ENCODE results near the gene COL8A1. TPM values are rescaled to one million over a fixed set of nuclear protein-coding genes. Genes with fewer than 3 reads are reported as not detected.
"Not testable (repeated sequence)": the region's sequence is repeated elsewhere in the genome, so short reads cannot be mapped to it uniquely, and the experiment has no call there.

Gene COL8A1
- total and polyA plus RNA-seq, 9 of the 15 experiments (the other 6 are each of a cell fraction or from before 2014, with no cell fraction given), result 0.07 TPM; not detected in 8

GRCh38 chr3:99731499-99731898 is 93.1 kb downstream of the COL8A1 start:
- POLR2A ChIA-PET, result no interaction called here
- Histone ChIP-seq H3K79me2 (ENCODE audit: control insufficient read depth, insufficient read depth, low read length) (no peaks in the 10 kb centered on the region), H3K27ac (ENCODE audit: extremely low read depth, low read depth, low read length) (no peak overlapping the region), H3K9me1 (ENCODE audit: control insufficient read depth, insufficient read depth, low read length) (no peaks in the 10 kb centered on the region), H3K4me2 (ENCODE audit: insufficient read depth, low read length) (no peak overlapping the region), H2AFZ (ENCODE audit: low read depth, low read length) (no peak overlapping the region), H3K4me3 (no peak overlapping the region), H3K9ac (ENCODE audit: insufficient read depth in 1 of 2, low read depth in 2 of 2, low read length in 2 of 2) (no peak overlapping the region), H3K27me3 (ENCODE audit: control insufficient read depth in 2 of 2, insufficient read depth in 2 of 2, low read length in 2 of 2) (no peaks in the 10 kb centered on the region), H4K20me1 (replicated peaks; ENCODE audit: control insufficient read depth, insufficient read depth, low read length) (no peaks in the 10 kb centered on the region), H3K36me3 (ENCODE audit: control insufficient read depth, insufficient read depth, low read length) (no peaks in the 10 kb centered on the region), H3K9me3 (replicated peaks; ENCODE audit: control insufficient read depth, insufficient read depth, low read depth, low read length) (no peaks in the 10 kb centered on the region), H3K4me1 (replicated peaks in 1 of 2; ENCODE audit: control insufficient read depth in 2 of 2, insufficient read depth in 2 of 2, low read length in 2 of 2) (no peaks in the 10 kb centered on the region)
- intact Hi-C loops (cut with micrococcal nuclease), result no loop called here
- CTCF ChIA-PET (ENCODE audit: low intra/inter-chr PET ratio), result no interaction called here
- no TSS peak for BruUV-seq (replicated peaks)
- FAIRE-seq (no peak), DNase-seq (ENCODE audit: extremely low read depth in 1 of 4, low spot score in 3 of 4) (no peak), ATAC-seq (no peak)
- WGBS (ENCODE audit: insufficient coverage, low coverage, missing lambda C conversion rate), result 0% methylated on average over 1 of the region's 1 CpG
- TF ChIP-seq BCLAF1 (IDR thresholded peaks at IDR 0.05; ENCODE audit: borderline replicate concordance in 1 of 2, control insufficient read depth in 1 of 2, low read depth in 2 of 2, low read length in 1 of 2) (no peak), ARHGAP35 (IDR thresholded peaks at IDR 0.05; ENCODE audit: partially characterized antibody) (no peak), AFF1 (IDR thresholded peaks at IDR 0.05; ENCODE audit: low read depth in 1 of 2, partially characterized antibody in 2 of 2) (no peak), ZFP1 (CRISPR knock-in tag; IDR thresholded peaks at IDR 0.05) (no peak), SREBF2 (CRISPR knock-in tag; IDR thresholded peaks at IDR 0.05) (no peak), ZNF121 (CRISPR knock-in tag; conservative IDR thresholded peaks at IDR 0.05) (no peak)
- in situ Hi-C loops (cut with MboI), result no loop called here

GRCh38 chr3:99740371-99740770 is 102.0 kb downstream of the COL8A1 start:
- DNase-seq (ENCODE audit: extremely low read depth in 1 of 4, low spot score in 3 of 4); H3K4me1 ChIP-seq (replicated peaks in 1 of 2; ENCODE audit: control insufficient read depth in 2 of 2, insufficient read depth in 2 of 2, low read length in 2 of 2); ATAC-seq; FAIRE-seq; H3K36me3 ChIP-seq (ENCODE audit: control insufficient read depth, insufficient read depth, low read length); H3K9me1 ChIP-seq (ENCODE audit: control insufficient read depth, insufficient read depth, low read length); H3K79me2 ChIP-seq (ENCODE audit: control insufficient read depth, insufficient read depth, low read length); H3K4me3 ChIP-seq; H3K4me2 ChIP-seq (ENCODE audit: insufficient read depth, low read length); intact Hi-C loops (cut with micrococcal nuclease); CTCF ChIA-PET (ENCODE audit: low intra/inter-chr PET ratio); H3K9ac ChIP-seq (ENCODE audit: insufficient read depth in 1 of 2, low read depth in 2 of 2, low read length in 2 of 2); H3K27me3 ChIP-seq (ENCODE audit: control insufficient read depth in 2 of 2, insufficient read depth in 2 of 2, low read length in 2 of 2); POLR2A ChIA-PET; H3K9me3 ChIP-seq (replicated peaks; ENCODE audit: control insufficient read depth, insufficient read depth, low read depth, low read length); in situ Hi-C loops (cut with MboI); H2AFZ ChIP-seq (ENCODE audit: low read depth, low read length); H4K20me1 ChIP-seq (replicated peaks; ENCODE audit: control insufficient read depth, insufficient read depth, low read length); BruUV-seq (replicated peaks); H3K27ac ChIP-seq (ENCODE audit: extremely low read depth, low read depth, low read length): not testable (repeated sequence)
- WGBS (ENCODE audit: insufficient coverage, low coverage, missing lambda C conversion rate), result 20% methylated on average over 1 of the region's 2 CpGs
